NCI-H748 (cell line): Measurements from ENCODE around the gene HNF1B.
A peak's percentile ranks its signal among the peaks of the same experiment; 100 is the strongest.
"Not testable (repeated sequence)": the region's sequence is repeated elsewhere in the genome, so short reads cannot be mapped to it uniquely, and the experiment has no call there.

ENCODE experiments used
- DNase-seq: peaks from one replicate; lab custom pipeline; 2025; ENCODE audit not compliant: unreplicated experiment; lab: John Stamatoyannopoulos, UW

HNF1B gene

DNA sequence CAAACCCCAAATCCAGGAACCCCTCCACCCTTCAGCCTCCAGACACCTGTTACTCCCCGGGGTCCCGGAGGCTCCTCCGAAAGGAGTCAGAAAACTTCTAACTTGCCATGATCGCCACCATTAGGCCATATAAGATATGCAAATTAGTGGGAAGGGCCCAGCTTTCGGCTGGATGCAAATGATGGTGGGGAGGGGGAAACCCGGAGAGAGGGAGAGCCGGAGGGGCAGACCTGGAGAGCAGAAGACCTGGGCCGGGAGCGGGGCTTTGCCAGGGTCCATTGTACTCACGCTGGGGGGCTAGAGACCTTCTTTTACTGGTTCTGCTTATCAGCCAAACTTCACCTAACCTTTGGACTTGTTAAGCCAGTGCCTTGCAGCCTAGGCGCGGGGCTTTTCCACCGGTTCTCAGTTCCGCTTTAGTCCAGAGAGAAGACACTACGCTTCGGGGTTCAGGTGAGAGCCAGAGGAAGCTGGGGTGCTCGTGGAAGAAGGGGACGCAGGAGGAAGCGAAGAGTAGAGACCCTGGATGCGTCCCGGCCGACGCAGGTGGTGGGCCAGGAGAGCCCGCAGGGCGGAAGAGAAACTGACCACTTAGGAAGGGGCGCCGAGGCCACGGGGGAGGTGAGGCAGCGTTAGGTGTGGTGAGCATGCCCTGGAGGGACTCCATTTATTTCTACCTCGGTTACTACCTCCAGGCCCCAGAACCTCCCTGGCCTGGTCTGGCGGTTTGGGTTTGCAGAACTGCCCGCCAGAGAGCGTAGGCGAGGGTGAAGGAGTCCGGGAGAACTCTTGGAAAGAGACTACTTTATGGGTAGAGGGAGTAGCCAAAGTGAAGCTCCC is at the start of gene HNF1B:
HNF1B (minus strand) TSS at position 99 of the 840 bp plus-strand sequence. CDS start 175 bp downstream, outside the sequence.
- DNase-seq = no peak

GRCh38 chr17:37792787-37793186 is 47.9 kb upstream of the HNF1B start:
- no peak for DNase-seq

GRCh38 chr17:37791447-37792399 is 46.9 kb upstream of the HNF1B start:
- DNase-seq = peak; percentile 18

GRCh38 chr17:37789771-37790541 is 45.1 kb upstream of the HNF1B start:
- DNase-seq = no peak

DNA sequence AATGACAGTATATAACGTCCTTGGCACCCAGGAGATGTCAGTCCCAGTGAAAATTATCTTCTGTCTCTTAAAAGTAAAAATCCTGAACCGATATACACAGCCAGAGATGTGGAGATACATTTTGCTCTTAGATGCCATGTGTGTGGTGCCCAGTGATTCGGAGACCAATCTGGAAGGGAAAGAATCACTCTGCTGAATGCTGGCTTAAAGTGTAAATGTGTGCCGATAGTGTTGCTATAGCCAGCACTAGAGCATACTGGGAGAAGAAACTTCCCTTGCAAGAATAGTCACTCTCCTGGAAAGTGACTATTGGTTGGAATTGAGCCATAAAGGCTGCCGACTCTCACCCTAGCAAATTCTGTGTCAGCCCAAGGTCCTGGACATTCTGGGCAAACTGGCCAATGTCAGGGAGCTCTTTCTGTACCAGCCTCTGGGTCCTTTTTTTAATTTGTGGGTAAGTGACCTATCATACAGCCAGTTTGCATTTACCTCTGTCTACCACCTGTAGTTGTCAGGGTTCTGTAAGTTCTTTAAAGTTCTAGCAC is 44.2 kb upstream of the HNF1B start:
- no peak for DNase-seq

DNA sequence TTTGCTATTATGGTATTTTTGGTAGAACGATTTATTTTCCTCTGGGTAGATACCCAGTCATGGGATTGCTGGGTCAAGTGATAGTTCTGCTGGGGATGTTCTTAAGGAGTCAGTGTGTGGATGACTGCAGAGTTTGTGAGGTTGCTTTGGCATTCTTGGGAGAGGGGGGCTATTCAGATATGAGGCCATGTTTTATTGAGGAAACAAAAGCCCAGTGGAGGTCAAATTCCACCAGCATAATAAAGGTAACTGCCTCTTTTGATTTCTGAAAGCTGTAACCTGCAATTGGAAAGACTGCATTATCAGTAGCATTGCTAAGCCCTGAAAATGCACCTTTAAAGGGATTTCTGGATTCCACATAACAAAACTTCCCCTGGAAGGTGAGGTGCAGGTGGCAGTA is 43.7 kb upstream of the HNF1B start:
- DNase-seq = no peak

DNA sequence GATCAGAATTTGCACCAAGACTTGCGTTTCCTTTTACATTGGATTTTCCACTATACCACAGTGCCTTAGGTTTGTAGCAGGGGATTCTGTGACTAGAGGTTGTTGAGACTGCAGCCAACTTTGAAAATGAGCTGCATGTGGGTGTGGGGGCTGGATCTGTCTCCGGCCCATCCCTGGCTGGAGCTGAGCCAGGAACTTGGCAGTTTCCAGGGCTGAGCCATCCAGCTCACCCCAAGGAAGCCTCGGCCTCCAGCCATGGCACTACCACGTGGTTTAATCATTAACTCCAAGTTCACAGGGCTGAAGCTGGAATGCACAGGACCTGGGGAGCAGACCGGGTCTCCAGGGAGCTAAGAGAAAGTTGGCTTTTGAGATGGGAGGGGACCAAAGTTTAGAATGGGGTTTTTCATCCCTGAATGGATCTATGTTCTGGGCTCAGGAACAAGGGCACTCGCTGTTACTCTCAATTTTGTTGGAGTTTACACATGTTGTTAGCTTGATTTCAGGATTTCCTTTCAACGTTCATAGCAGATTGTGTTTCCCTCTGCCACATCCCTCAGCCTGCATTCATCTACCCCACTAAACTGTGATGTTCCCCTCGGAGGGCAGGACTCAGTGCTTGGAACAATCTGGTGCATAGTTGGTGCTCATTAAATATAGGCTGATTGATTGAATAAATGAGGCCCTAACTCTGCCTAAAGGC is 42.3 kb upstream of the HNF1B start:
- DNase-seq = no peak

DNA sequence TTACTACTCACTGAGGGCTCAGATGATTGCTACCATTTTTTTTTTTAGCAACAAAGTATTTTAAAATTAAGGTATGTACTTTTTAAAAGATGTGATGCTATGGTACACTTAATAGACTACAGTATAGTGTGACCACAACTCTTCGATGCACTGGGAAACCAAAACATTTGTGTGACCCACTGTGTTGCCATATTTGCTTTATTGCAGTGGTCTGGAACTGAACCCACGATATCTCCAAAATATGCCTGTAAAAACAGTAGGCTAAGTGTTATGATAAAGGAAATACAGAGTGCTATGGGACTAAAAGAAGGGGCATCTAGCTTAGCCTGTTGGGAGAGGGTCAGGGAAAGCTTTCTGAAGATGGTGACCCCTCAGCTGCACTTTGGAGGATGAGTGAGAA is 41.6 kb upstream of the HNF1B start:
- no peak for DNase-seq

GRCh38 chr17:37782460-37782859 is 37.6 kb upstream of the HNF1B start:
- not testable (repeated sequence) for DNase-seq

DNA sequence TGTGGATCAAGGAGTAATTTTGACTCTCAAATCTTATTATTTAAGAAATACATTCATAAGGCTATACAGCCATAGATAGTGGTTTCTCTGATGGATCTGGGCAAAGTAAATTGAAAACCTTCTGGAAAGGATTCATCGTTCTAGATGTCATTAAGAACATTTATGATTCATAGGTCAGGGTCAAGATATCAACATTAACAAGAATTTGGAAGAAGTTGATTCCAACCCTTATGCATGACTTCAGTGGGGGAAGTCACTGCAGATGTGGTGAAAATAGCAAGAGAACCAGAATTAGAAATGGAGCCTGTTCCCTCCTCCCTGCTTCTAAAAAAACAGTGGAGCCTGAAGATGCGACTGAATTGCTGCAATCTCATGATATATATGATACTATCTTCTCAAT is 36.6 kb upstream of the HNF1B start:
- DNase-seq = no peak

DNA sequence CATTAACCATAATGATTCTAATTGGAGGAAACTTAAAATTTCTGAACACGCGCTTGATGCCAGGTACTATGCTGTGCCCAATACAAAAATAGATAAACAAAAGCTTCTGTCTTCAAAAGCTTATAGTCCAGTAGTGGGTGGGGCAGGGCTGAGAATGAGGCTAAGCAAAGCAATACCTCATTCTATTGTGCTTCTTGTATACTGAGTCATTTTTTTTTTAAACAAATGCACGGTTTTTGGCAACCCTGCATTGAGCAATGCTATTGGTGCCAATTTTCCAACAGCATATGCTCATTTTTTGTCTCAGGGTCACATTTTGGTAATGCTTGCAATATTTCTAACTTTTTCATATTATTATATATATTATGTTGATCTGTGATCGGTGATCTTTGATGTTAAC is 34.7 kb upstream of the HNF1B start:
- no peak for DNase-seq

DNA sequence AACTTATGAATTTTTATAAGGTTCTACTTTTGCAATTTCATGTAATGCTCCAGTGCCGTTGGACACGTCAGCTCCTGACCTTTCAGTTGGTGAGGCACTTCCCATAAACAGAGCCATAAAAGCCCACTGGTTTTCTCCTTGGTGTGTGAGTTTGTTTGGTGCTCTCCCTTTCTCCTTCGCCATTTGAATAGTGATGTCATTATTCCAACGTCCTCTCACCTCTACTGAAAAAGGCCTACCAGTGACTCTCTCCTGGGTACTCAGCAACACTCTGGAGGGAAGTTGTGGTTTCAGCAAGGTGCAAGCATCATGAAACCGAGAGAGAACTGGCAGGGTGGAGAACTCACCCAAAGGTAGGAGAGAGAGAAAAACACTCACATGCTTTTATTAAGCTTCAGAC is 29.6 kb upstream of the HNF1B start:
- DNase-seq = no peak

- no peak for DNase-seq
These were observed 28.1 kb upstream of the HNF1B start for GRCh38 chr17:37772982-37773381.

DNA sequence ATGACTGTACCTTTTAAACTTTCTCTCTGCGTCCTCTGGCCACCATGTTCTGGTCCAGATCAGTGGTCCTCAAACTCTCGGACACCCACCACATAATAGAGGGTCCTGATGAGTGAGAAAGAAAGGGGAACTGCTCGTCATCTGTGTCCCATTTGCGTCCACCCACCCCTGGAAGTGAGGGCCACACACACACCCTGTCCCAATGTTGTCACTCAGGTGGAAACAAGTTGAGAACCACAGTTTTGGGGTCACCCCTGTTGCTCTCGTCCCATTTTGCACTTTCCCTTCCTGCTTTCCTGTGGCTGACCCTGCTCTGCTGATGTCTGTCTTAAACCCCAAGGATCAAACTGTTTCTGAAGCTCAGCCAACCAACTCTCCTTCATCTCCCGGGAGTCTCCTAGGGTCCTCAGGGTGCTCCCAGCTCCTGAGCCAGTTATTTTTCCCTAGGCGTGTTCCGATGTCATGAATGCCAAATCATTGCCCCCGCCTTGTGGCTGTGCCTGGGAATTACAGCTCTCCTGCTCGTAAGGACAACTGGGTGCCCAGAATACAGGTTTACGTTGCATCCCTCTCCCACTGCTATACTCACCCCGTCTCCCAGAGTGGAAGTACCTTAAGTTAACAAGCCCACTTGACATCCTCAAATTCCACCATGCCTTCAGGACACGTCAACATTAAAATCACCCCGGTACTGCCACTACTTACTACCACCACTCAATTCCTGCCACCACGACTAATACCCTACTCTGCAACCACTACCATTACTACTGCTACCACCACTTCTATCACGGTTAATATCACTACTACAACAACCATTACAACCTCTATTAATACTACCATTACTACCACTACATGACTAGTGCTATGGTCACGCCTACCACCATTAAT is 26.0 kb upstream of the HNF1B start:
- peak; percentile 70 for DNase-seq

GRCh38 chr17:37769050-37769449 is 24.2 kb upstream of the HNF1B start:
- DNase-seq = no peak

DNA sequence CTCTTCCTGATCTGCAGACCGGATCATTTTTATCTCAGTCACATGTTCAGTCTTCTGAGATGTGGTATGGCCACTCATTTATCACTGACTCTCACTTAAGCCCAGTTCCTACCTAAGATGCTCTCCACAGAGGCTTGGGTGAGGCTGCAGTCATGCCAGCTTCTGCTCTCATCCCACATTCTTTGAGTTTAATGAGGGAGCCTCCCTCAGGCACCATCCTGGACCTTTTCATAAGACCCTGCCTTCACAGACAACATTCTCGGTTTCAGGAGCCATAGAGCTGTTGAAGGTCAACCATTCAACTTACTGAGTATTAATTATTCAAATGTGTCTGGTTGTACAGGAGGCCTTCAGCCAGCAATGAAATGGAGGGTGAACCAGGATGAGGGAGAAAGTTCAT is 23.6 kb upstream of the HNF1B start:
- DNase-seq = no peak

GRCh38 chr17:37766971-37767370 is 22.1 kb upstream of the HNF1B start:
- DNase-seq = no peak

- DNase-seq = no peak
These were observed 19.5 kb upstream of the HNF1B start for GRCh38 chr17:37764383-37764782.

DNA sequence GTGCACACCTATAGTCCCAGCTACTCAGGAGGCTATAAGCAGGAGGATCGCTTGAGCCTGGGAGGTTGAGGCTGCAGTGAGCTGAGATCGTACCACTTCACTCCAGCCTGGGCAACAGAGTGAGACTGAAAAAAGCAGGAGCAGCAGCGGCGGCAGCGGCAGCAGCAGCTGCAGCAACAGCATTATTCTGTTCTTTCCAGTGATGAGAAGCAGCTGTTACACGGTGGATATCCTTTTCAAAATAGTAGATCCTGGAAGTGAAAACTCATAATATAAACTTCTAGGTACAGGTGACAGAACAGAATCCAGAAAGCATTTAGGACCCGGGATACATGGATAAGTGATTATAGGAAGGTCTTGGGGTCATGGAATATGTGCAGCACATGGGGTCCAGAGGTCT is 17.8 kb upstream of the HNF1B start:
- DNase-seq = peak; percentile 23
